ENCODE data around the gene EVC2.

- no peak for TF ChIP-seq POLR2AphosphoS5 (IDR thresholded peaks at IDR 0.05)
- TF ChIP-seq CTCF (IDR thresholded peaks at IDR 0.05): no peak
- no peak for TF ChIP-seq POLR2A (IDR thresholded peaks at IDR 0.05)
These were observed 41.6 kb downstream of the EVC2 start for GRCh38 chr4:5666741-5667140.
